ENCODE data around the gene CRB3. TPM values are rescaled to one million over a fixed set of nuclear protein-coding genes. Genes with fewer than 3 reads are reported as not detected.

Gene CRB3
- total and polyA plus RNA-seq, 4 donors = 19.2 to 38.7 (median 28.9) TPM

- Histone ChIP-seq H3K4me1 (ENCODE audit: control insufficient read depth in 4 of 4, insufficient read depth in 4 of 4, low read length in 3 of 4) (peaks cover 1 to 32% (median 20%) of the 10 kb centered on the region in 4 donors), H3K36me3 (ENCODE audit: control insufficient read depth in 4 of 4, insufficient read depth in 3 of 4, low read depth in 1 of 4, low read length in 3 of 4) (peaks cover 15 to 48% (median 44%) of the 10 kb centered on the region in 4 donors), H3K9me3 (ENCODE audit: control insufficient read depth in 4 of 4, low read length in 3 of 4) (no peaks in the 10 kb centered on the region), H3K27ac (ENCODE audit: low read depth in 1 of 2, low read length in 2 of 2) (no peak overlapping the region), H3K27me3 (ENCODE audit: control insufficient read depth in 4 of 4, insufficient read depth in 4 of 4, low read length in 3 of 4) (no peaks in the 10 kb centered on the region), H3K9ac (ENCODE audit: low read depth in 1 of 2, low read length in 2 of 2) (no peak overlapping the region), H3K4me3 (ENCODE audit: low read depth in 1 of 3, low read length in 3 of 3) (no peak overlapping the region)
- no peak for DNase-seq (ENCODE audit: low spot score)
- 89% methylated on average over 20 of the region's 20 CpGs for WGBS
- TF ChIP-seq GABPA (IDR thresholded peaks at IDR 0.05 in 1 of 2, conservative IDR thresholded peaks at IDR 0.05 in 1 of 2) = no peak
- TF ChIP-seq ZBTB33 (IDR thresholded peaks at IDR 0.05) = no peak
- TF ChIP-seq ATF3 (IDR thresholded peaks at IDR 0.05) = no peak
- TF ChIP-seq YY1 (IDR thresholded peaks at IDR 0.05) = no peak
- TF ChIP-seq FOXA1 (IDR thresholded peaks at IDR 0.05) = no peak
- TF ChIP-seq TAF1 (conservative IDR thresholded peaks at IDR 0.05) = no peak
- no peak for TF ChIP-seq SP1 (IDR thresholded peaks at IDR 0.05)
- no peak for TF ChIP-seq MAX (IDR thresholded peaks at IDR 0.05)
- TF ChIP-seq RAD21 (IDR thresholded peaks at IDR 0.05) = no peak
- TF ChIP-seq JUND (IDR thresholded peaks at IDR 0.05) = no peak
- TF ChIP-seq HNF4G (IDR thresholded peaks at IDR 0.05) = no peak
- no peak for TF ChIP-seq FOXA2 (IDR thresholded peaks at IDR 0.05)
- TF ChIP-seq EGR1 (IDR thresholded peaks at IDR 0.05; ENCODE audit: low read depth in 2 of 2) = no peak
Measured at GRCh38 chr19:6421075-6422014, 42.7 kb upstream of the CRB3 start.

- Histone ChIP-seq H3K4me3 (ENCODE audit: low read depth in 1 of 3, low read length in 3 of 3) (peak overlapping the region; percentile 83 to 94 (median 88)), H3K27me3 (ENCODE audit: control insufficient read depth in 4 of 4, insufficient read depth in 4 of 4, low read length in 3 of 4) (no peaks in the 10 kb centered on the region), H3K27ac (ENCODE audit: low read depth in 1 of 2, low read length in 2 of 2) (peak overlapping the region in 1 of 2 donors; percentile 52), H3K4me1 (ENCODE audit: control insufficient read depth in 4 of 4, insufficient read depth in 4 of 4, low read length in 3 of 4) (peaks cover 1 to 32% (median 20%) of the 10 kb centered on the region in 4 donors), H3K9me3 (ENCODE audit: control insufficient read depth in 4 of 4, low read length in 3 of 4) (no peaks in the 10 kb centered on the region), H3K9ac (ENCODE audit: low read depth in 1 of 2, low read length in 2 of 2) (peak overlapping the region in 1 of 2 donors; percentile 70), H3K36me3 (ENCODE audit: control insufficient read depth in 4 of 4, insufficient read depth in 3 of 4, low read depth in 1 of 4, low read length in 3 of 4) (peaks cover 7 to 29% (median 22%) of the 10 kb centered on the region in 4 donors)
- peak; percentile 57 for DNase-seq (ENCODE audit: low spot score)
- TF ChIP-seq HNF4A (conservative IDR thresholded peaks at IDR 0.05) = peak in 1 of 2 donors; percentile 16
- TF ChIP-seq RXRA (IDR thresholded peaks at IDR 0.05) = no peak
- WGBS = 2% methylated on average over 20 of the region's 20 CpGs
Measured at GRCh38 chr19:6423499-6424194, 40.4 kb upstream of the CRB3 start.

All from liver (tissue), 9 donors.